Measurements from ENCODE around the gene VWF. TPM values are rescaled to one million over a fixed set of nuclear protein-coding genes. Genes with fewer than 3 reads are reported as not detected.

The VWF gene
- total and polyA plus RNA-seq, 2 donors (not counting 3 experiments of a cell fraction or from before 2014, with no cell fraction given): 1,041 to 2,328 TPM

- H3K4me2 ChIP-seq (ENCODE audit: insufficient read depth, low read length): no peak overlapping the region
- H3K9me1 ChIP-seq (replicated peaks; ENCODE audit: control insufficient read depth, extremely low read depth, insufficient read depth, low read length): no peaks in the 10 kb centered on the region
- no peak overlapping the region for H2AFZ ChIP-seq (ENCODE audit: low read depth, low read length)
- BruUV-seq (replicated peaks): no TSS peak
- H3K79me2 ChIP-seq (ENCODE audit: control insufficient read depth, insufficient read depth, low read length): peaks cover 36% of the 10 kb centered on the region
- H3K9me3 ChIP-seq (replicated peaks; ENCODE audit: control insufficient read depth, insufficient read depth, low read length): no peaks in the 10 kb centered on the region
- no peak overlapping the region for H3K9ac ChIP-seq (replicated peaks; ENCODE audit: extremely low read depth, insufficient read depth, low read length)
- no peaks in the 10 kb centered on the region for H4K20me1 ChIP-seq (replicated peaks; ENCODE audit: control insufficient read depth, extremely low read depth, insufficient read depth, low read length)
- H3K4me3 ChIP-seq (replicated peaks in 1 of 3; ENCODE audit: insufficient read depth in 1 of 3, low read depth in 1 of 3, low read length in 3 of 3): no peak overlapping the region
- FAIRE-seq: peak; percentile 33
- H3K27me3 ChIP-seq (ENCODE audit: control insufficient read depth in 2 of 2, insufficient read depth in 2 of 2, low read length in 2 of 2): no peaks in the 10 kb centered on the region
- ChIA-PET CTCF (interaction anchor here (0.8 to 1.7 kb wide), 2 partner anchors 8 to 11 kb away, joined by 3 to 5 read pairs; no protein-coding TSS in a partner anchor), POLR2A (no interaction called here)
- peaks cover 23 to 40% of the 10 kb centered on the region in 2 experiments for H3K36me3 ChIP-seq (ENCODE audit: control insufficient read depth in 2 of 2, extremely low read depth in 1 of 2, insufficient read depth in 2 of 2, low read length in 2 of 2)
- dilution Hi-C loops (cut with MboI; ENCODE audit: extremely low pct_ligation_motif_present, low sequenced_read_pairs) (no loop called here), intact Hi-C loops (cut with micrococcal nuclease) (no loop called here)
- no peak overlapping the region for H3K27ac ChIP-seq (ENCODE audit: insufficient read depth, low read depth, low read length)
- H3K4me1 ChIP-seq (ENCODE audit: control insufficient read depth, extremely low read depth, insufficient read depth, low read length): peaks cover 60% of the 10 kb centered on the region
- TF ChIP-seq POLR2A (IDR thresholded peaks at IDR 0.05; ENCODE audit: low read depth, low read length) (peak; percentile 15), EZH2 (IDR thresholded peaks at IDR 0.05; ENCODE audit: borderline replicate concordance, low read depth, low read length, severe bottlenecking) (no peak)
- DNase-seq (ENCODE audit: low read depth, low spot score): no peak
These were observed 41.9 kb downstream of the VWF start for GRCh38 chr12:6082613-6083012.

GRCh38 chr12:6080149-6081045, 44.1 kb downstream of the VWF start:
- no TSS peak for BruUV-seq (replicated peaks)

More at GRCh38 chr12:6080149-6081045, 44.1 kb downstream of the VWF start:
- FAIRE-seq: no peak
- Histone ChIP-seq H3K9me1 (replicated peaks; ENCODE audit: control insufficient read depth, extremely low read depth, insufficient read depth, low read length) (no peaks in the 10 kb centered on the region), H3K27ac (ENCODE audit: insufficient read depth, low read depth, low read length) (no peak overlapping the region), H4K20me1 (replicated peaks; ENCODE audit: control insufficient read depth, extremely low read depth, insufficient read depth, low read length) (no peaks in the 10 kb centered on the region), H3K4me2 (ENCODE audit: insufficient read depth, low read length) (no peak overlapping the region), H2AFZ (ENCODE audit: low read depth, low read length) (no peak overlapping the region), H3K4me3 (replicated peaks in 1 of 3; ENCODE audit: insufficient read depth in 1 of 3, low read depth in 1 of 3, low read length in 3 of 3) (no peak overlapping the region), H3K36me3 (ENCODE audit: control insufficient read depth in 2 of 2, extremely low read depth in 1 of 2, insufficient read depth in 2 of 2, low read length in 2 of 2) (peaks cover 20 to 41% of the 10 kb centered on the region in 2 experiments), H3K27me3 (ENCODE audit: control insufficient read depth in 2 of 2, insufficient read depth in 2 of 2, low read length in 2 of 2) (no peaks in the 10 kb centered on the region), H3K4me1 (ENCODE audit: control insufficient read depth, extremely low read depth, insufficient read depth, low read length) (peaks cover 63% of the 10 kb centered on the region), H3K9ac (replicated peaks; ENCODE audit: extremely low read depth, insufficient read depth, low read length) (no peak overlapping the region), H3K9me3 (replicated peaks; ENCODE audit: control insufficient read depth, insufficient read depth, low read length) (no peaks in the 10 kb centered on the region), H3K79me2 (ENCODE audit: control insufficient read depth, insufficient read depth, low read length) (peaks cover 41% of the 10 kb centered on the region)
- intact Hi-C loops (cut with micrococcal nuclease): no loop called here
- no peak for DNase-seq (ENCODE audit: low read depth, low spot score)
- POLR2A ChIA-PET: interaction anchor here (0.6 kb wide), 1 partner anchor 30 kb away, joined by 3 read pairs; no protein-coding TSS in a partner anchor
- dilution Hi-C loops (cut with MboI; ENCODE audit: extremely low pct_ligation_motif_present, low sequenced_read_pairs): no loop called here
- CTCF ChIA-PET: interaction anchor here (1.1 to 1.3 kb wide), 3 partner anchors 13 to 204 kb away, joined by 3 to 4 read pairs (median 4); no protein-coding TSS in a partner anchor
- TF ChIP-seq POLR2A (IDR thresholded peaks at IDR 0.05; ENCODE audit: low read depth, low read length) (peak; percentile 55), EZH2 (IDR thresholded peaks at IDR 0.05; ENCODE audit: borderline replicate concordance, low read depth, low read length, severe bottlenecking) (no peak)

All from endothelial cell of umbilical vein (primary cell).